Trophoblast cell (in vitro differentiated cells and primary cell): ENCODE data around the gene NIN. TPM values are rescaled to one million over a fixed set of nuclear protein-coding genes. Genes with fewer than 3 reads are reported as not detected.

Source experiments
- DNase-seq, 2 donors: peaks; one replicate each; pipeline ENCODE4 v3.0.0-alpha.2; 2016
- H2AFZ ChIP-seq: 2 replicates; pipeline ENCODE4 v1.6.1; 2013; ENCODE audit warnings: low read length, moderate library complexity, mild to moderate bottlenecking; ENCODE audit not compliant: insufficient read depth, poor library complexity
- H2AK5ac ChIP-seq: 2 replicates; pipeline ENCODE4 v1.6.1; 2013; ENCODE audit warnings: mild to moderate bottlenecking, low read length
- H2BK120ac ChIP-seq: 2 replicates; pipeline ENCODE4 v1.6.1; 2013; ENCODE audit warnings: low read length, mild to moderate bottlenecking, moderate library complexity; ENCODE audit not compliant: insufficient read depth, poor library complexity
- H2BK12ac ChIP-seq: 2 replicates; pipeline ENCODE4 v1.6.1; 2013; ENCODE audit warnings: mild to moderate bottlenecking, low read length, moderate library complexity
- H2BK5ac ChIP-seq: 2 replicates; pipeline ENCODE4 v1.6.1; 2013; ENCODE audit warnings: low read length, low read depth, moderate library complexity, mild to moderate bottlenecking; ENCODE audit not compliant: poor library complexity
- H3K14ac ChIP-seq: 2 replicates; pipeline ENCODE4 v1.6.1; 2013; ENCODE audit warnings: mild to moderate bottlenecking, low read length
- H3K18ac ChIP-seq: 2 replicates; pipeline ENCODE4 v1.6.1; 2013; ENCODE audit warnings: mild to moderate bottlenecking, low read length
- H3K23ac ChIP-seq: 2 replicates; pipeline ENCODE4 v1.6.1; 2013; ENCODE audit warnings: low read length
- H3K27ac ChIP-seq: 2 replicates; pipeline ENCODE4 v1.5.1; 2013; ENCODE audit warnings: low read depth, mild to moderate bottlenecking, inconsistent platforms, low read length, moderate library complexity
- H3K27me3 ChIP-seq: 2 replicates; pipeline ENCODE4 v1.6.1; 2013; ENCODE audit warnings: inconsistent platforms, mild to moderate bottlenecking, low read length, moderate library complexity; ENCODE audit not compliant: insufficient read depth
- H3K36me3 ChIP-seq, 2 experiments: 1 replicate in 1 of 2; 2 replicates in 1 of 2; pipeline ENCODE4 v1.6.1; 2013; ENCODE audit warnings: low read length in 2 of 2, mild to moderate bottlenecking in 2 of 2, moderate library complexity in 1 of 2; ENCODE audit not compliant: insufficient read depth in 2 of 2, control insufficient read depth in 1 of 2
- H3K4ac ChIP-seq: 2 replicates; pipeline ENCODE4 v1.6.1; 2013; ENCODE audit warnings: low read depth, mild to moderate bottlenecking, low read length, moderate library complexity
- H3K4me1 ChIP-seq, 2 experiments: 1 replicate in 1 of 2; 2 replicates in 1 of 2; pipeline ENCODE4 v1.6.1; 2013; ENCODE audit warnings: low read length in 2 of 2, mild to moderate bottlenecking in 2 of 2, moderate library complexity in 1 of 2; ENCODE audit not compliant: insufficient read depth in 2 of 2, control insufficient read depth in 1 of 2
- H3K4me2 ChIP-seq: 2 replicates; pipeline ENCODE4 v1.6.1; 2013; ENCODE audit warnings: inconsistent platforms, mild to moderate bottlenecking, low read length, moderate library complexity
- H3K4me3 ChIP-seq: 2 replicates; pipeline ENCODE4 v1.5.1; 2013; ENCODE audit warnings: mild to moderate bottlenecking, low read depth, low read length, inconsistent platforms
- H3K79me1 ChIP-seq: one replicate; pipeline ENCODE4 v1.6.1; 2013; ENCODE audit warnings: low read length
- H3K79me2 ChIP-seq: 2 replicates; pipeline ENCODE4 v1.6.1; 2013; ENCODE audit warnings: low read length, mild to moderate bottlenecking; ENCODE audit not compliant: control insufficient read depth, insufficient read depth, poor library complexity
- H3K9ac ChIP-seq: 2 replicates; pipeline ENCODE4 v1.6.1; 2013; ENCODE audit warnings: mild to moderate bottlenecking, low read length
- H3K9me3 ChIP-seq: 2 replicates; pipeline ENCODE4 v1.6.1; 2013; ENCODE audit warnings: low read depth, mild to moderate bottlenecking, control low read depth, inconsistent platforms, low read length; ENCODE audit not compliant: insufficient read depth
- H4K12ac ChIP-seq: 2 replicates; pipeline ENCODE4 v1.6.1; 2013; ENCODE audit warnings: low read depth, mild to moderate bottlenecking, low read length, moderate library complexity
- H4K8ac ChIP-seq: 2 replicates; pipeline ENCODE4 v1.6.1; 2013; ENCODE audit warnings: low read depth, mild to moderate bottlenecking, low read length, moderate library complexity
- H4K91ac ChIP-seq: one replicate; pipeline ENCODE4 v1.6.1; 2013; ENCODE audit warnings: low read depth, mild to moderate bottlenecking, low read length, moderate library complexity
- WGBS: extraction: QIAGEN DNeasy Blood & Tissue Kit; methylation state at CpG from one replicate; pipeline ENCODE4 v1.1.7; 2013; ENCODE audit warnings: missing lambda C conversion rate; ENCODE audit not compliant: insufficient read length, insufficient coverage; ENCODE audit errors: extremely low coverage; 5-methylcytosine and 5-hydroxymethylcytosine counted together
- polyA plus RNA-seq: library from polyadenylated mRNA; stranded (reverse); fragments of 200-250 nt; gene quantifications from 2 replicates; pipeline ENCODE4 v1.2.3, GENCODE V29; 2013

NIN gene, protein sequence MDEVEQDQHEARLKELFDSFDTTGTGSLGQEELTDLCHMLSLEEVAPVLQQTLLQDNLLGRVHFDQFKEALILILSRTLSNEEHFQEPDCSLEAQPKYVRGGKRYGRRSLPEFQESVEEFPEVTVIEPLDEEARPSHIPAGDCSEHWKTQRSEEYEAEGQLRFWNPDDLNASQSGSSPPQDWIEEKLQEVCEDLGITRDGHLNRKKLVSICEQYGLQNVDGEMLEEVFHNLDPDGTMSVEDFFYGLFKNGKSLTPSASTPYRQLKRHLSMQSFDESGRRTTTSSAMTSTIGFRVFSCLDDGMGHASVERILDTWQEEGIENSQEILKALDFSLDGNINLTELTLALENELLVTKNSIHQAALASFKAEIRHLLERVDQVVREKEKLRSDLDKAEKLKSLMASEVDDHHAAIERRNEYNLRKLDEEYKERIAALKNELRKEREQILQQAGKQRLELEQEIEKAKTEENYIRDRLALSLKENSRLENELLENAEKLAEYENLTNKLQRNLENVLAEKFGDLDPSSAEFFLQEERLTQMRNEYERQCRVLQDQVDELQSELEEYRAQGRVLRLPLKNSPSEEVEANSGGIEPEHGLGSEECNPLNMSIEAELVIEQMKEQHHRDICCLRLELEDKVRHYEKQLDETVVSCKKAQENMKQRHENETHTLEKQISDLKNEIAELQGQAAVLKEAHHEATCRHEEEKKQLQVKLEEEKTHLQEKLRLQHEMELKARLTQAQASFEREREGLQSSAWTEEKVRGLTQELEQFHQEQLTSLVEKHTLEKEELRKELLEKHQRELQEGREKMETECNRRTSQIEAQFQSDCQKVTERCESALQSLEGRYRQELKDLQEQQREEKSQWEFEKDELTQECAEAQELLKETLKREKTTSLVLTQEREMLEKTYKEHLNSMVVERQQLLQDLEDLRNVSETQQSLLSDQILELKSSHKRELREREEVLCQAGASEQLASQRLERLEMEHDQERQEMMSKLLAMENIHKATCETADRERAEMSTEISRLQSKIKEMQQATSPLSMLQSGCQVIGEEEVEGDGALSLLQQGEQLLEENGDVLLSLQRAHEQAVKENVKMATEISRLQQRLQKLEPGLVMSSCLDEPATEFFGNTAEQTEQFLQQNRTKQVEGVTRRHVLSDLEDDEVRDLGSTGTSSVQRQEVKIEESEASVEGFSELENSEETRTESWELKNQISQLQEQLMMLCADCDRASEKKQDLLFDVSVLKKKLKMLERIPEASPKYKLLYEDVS (N-terminal part only)
- 9.6 TPM in 2 replicates for polyA plus RNA-seq

GRCh38 chr14:50830932-50831725 lies at the start of gene NIN:
NIN (minus strand) TSS chr14:50831162; CDS start chr14:50822056, 9,106 bp downstream.
- Histone ChIP-seq H4K8ac (peak within 1 kb of the TSS; percentile 83), H4K91ac (peak within 1 kb of the TSS; percentile 89), H3K9ac (peak within 1 kb of the TSS; percentile 89), H2BK12ac (peak within 1 kb of the TSS; percentile 81), H3K14ac (peak within 1 kb of the TSS; percentile 93), H3K4me3 (peak within 1 kb of the TSS; percentile 87), H3K79me2 (peaks cover 3% of the 10 kb centered on the region), H3K4me1 (peaks cover 4 to 7% of the 10 kb centered on the region in 2 experiments), H3K9me3 (no peaks in the 10 kb centered on the region), H2BK5ac (no peak within 1 kb of the TSS), H4K12ac (peak within 1 kb of the TSS; percentile 87), H3K27me3 (peaks cover 22% of the 10 kb centered on the region), H3K36me3 (no peaks in the 10 kb centered on the region), H2AFZ (peak within 1 kb of the TSS; percentile 92), H2BK120ac (peak within 1 kb of the TSS; percentile 85), H3K4ac (peak within 1 kb of the TSS; percentile 58), H3K23ac (no peak within 1 kb of the TSS), H2AK5ac (no peak within 1 kb of the TSS), H3K27ac (no peak within 1 kb of the TSS), H3K18ac (peak within 1 kb of the TSS; percentile 64), H3K4me2 (peak within 1 kb of the TSS; percentile 93), H3K79me1 (peaks cover 6% of the 10 kb centered on the region)
- WGBS: no CpG with 5 or more reads among the region's 97 CpGs
- peak; percentile 77 to 88 for DNase-seq

DNA sequence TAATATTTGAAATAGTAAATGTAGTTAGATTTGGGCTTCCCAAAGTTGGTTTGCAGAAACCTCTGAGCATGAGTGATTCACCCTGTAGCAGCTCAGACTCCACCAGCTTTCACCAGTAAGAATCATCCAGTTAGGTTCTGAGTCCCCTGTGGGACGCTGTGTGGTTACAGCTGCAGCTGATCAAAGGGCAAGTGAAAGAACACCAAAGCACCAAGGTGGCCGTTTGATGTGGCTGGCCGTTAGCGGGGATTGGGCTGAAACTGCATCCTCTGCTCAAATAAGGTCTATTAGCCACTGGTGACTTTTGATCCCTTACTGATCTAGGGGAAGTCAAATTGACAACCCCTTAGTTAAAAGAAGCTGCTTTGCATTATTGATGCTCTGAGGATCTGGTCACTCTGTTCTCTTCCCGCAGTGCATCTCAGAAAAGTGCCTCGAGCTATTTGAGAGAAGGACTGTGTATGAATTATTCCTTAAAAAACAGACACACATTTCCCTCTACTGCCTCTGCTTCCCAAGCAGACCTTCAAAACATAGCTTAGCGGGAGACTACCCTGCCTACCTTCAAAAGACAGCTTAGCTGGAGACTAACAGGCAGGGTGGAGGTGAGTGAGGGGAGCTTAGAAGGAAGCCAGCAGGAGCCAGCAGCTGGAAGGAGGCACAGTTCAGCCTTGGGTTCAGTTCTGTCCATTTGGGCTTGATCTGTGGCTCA lies 44.6 kb upstream of the NIN start:
- Histone ChIP-seq H3K27me3 (peaks cover 22% of the 10 kb centered on the region), H3K4me1 (peaks cover 0 to 6% of the 10 kb centered on the region in 2 experiments), H2AK5ac (no peak overlapping the region), H3K14ac (no peak overlapping the region), H3K9me3 (peaks cover 1% of the 10 kb centered on the region), H2BK12ac (no peak overlapping the region), H3K18ac (no peak overlapping the region), H2AFZ (no peak overlapping the region), H3K23ac (no peak overlapping the region), H3K79me2 (no peaks in the 10 kb centered on the region), H3K9ac (no peak overlapping the region), H3K79me1 (no peaks in the 10 kb centered on the region), H3K4me2 (no peak overlapping the region), H3K4ac (no peak overlapping the region), H2BK5ac (no peak overlapping the region), H3K27ac (no peak overlapping the region), H4K91ac (no peak overlapping the region), H3K36me3 (no peaks in the 10 kb centered on the region), H2BK120ac (no peak overlapping the region), H3K4me3 (no peak overlapping the region), H4K12ac (no peak overlapping the region), H4K8ac (no peak overlapping the region)
- DNase-seq: no peak
- no CpG with 5 or more reads among the region's 7 CpGs for WGBS

GRCh38 chr14:50874757-50875156 lies 43.8 kb upstream of the NIN start:
- Histone ChIP-seq H2BK5ac (no peak overlapping the region), H3K18ac (no peak overlapping the region), H3K27ac (no peak overlapping the region), H4K8ac (no peak overlapping the region), H3K4me2 (no peak overlapping the region), H4K91ac (no peak overlapping the region), H2AFZ (no peak overlapping the region), H3K79me2 (no peaks in the 10 kb centered on the region), H4K12ac (no peak overlapping the region), H3K79me1 (no peaks in the 10 kb centered on the region), H3K14ac (no peak overlapping the region), H2BK120ac (no peak overlapping the region), H3K36me3 (no peaks in the 10 kb centered on the region), H3K4me3 (no peak overlapping the region), H3K4me1 (peaks cover 0 to 6% of the 10 kb centered on the region in 2 experiments), H3K4ac (no peak overlapping the region), H2AK5ac (no peak overlapping the region), H3K23ac (no peak overlapping the region), H2BK12ac (no peak overlapping the region), H3K9me3 (peaks cover 1% of the 10 kb centered on the region), H3K9ac (no peak overlapping the region), H3K27me3 (peaks cover 25% of the 10 kb centered on the region)
- no peak for DNase-seq
- WGBS: no CpG with 5 or more reads among the region's 2 CpGs
